Stimulated activated CD8-positive, alpha-beta memory T cell treated with anti-CD3 and anti-CD28 coated beads, Interleukin-4, amount 100 ng/mL, for 48 hours (primary cell): ENCODE results near the gene FBLN5.
"Not testable (repeated sequence)": the region's sequence is repeated elsewhere in the genome, so short reads cannot be mapped to it uniquely, and the experiment has no call there.

Source experiments
- DNase-seq: peaks from one replicate; pipeline ENCODE4 v3.0.0-alpha.2; 2020

FBLN5 gene

GRCh38 chr14:91858536-91859275, 88.8 kb downstream of the FBLN5 start:
- no peak for DNase-seq

- no peak for DNase-seq
Observed at GRCh38 chr14:91857614-91858013, 89.9 kb downstream of the FBLN5 start.

- no peak for DNase-seq
Observed at GRCh38 chr14:91854327-91854934, 93.1 kb downstream of the FBLN5 start.

GRCh38 chr14:91851563-91851962, 95.9 kb downstream of the FBLN5 start:
- no peak for DNase-seq

DNA sequence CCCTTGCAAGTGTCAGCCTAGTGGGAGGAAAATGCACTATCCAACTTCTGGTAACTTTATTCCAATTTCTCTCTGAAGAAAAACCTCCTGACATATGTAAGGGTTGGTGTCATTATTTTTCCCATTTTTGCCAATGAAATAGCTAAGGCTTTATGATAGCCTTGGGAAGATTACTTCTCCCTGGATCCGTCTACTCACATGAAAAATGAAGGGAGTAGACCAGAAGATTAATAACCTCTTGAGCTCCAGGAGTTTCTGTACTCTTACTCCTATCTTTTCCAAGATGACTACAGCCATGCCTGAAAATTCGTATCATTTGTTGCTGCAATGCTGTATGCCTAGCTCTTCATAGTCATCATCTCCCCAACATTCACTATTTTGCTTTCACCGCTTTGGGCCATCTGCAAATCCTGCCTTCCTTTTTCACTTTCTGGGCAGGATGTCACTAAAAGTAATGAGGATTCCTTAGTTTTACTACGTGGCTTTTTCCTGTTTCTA, 98.9 kb downstream of the FBLN5 start:
- no peak for DNase-seq

GRCh38 chr14:91847693-91848092, 99.8 kb downstream of the FBLN5 start:
- DNase-seq, result no peak

GRCh38 chr14:91845652-91846051, 101.8 kb downstream of the FBLN5 start:
- DNase-seq, result no peak

DNA sequence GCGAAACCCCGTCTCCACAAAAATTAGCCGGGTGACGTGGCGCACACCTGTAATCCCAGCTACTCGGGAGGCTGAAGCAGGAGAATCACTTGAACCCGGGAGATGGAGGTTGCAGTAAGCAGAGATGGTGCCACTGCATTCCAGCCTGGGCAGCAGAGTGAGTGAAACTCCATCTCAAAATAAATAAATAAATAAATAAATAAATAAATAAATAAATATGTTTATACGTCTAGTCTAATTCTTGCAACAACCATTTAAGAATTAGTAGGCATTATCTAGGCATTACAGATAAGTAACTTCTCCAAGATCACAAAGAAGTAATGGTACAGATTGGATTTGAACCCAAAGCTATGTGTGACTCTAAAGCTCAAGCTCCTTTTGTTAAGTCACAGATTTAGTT, 102.4 kb downstream of the FBLN5 start:
- not testable (repeated sequence) for DNase-seq

GRCh38 chr14:91844029-91844428, 103.5 kb downstream of the FBLN5 start:
- no peak for DNase-seq

- DNase-seq, result no peak
Observed at GRCh38 chr14:91843437-91843836, 104.1 kb downstream of the FBLN5 start.

GRCh38 chr14:91841065-91841464, 106.4 kb downstream of the FBLN5 start:
- DNase-seq, result no peak

DNA sequence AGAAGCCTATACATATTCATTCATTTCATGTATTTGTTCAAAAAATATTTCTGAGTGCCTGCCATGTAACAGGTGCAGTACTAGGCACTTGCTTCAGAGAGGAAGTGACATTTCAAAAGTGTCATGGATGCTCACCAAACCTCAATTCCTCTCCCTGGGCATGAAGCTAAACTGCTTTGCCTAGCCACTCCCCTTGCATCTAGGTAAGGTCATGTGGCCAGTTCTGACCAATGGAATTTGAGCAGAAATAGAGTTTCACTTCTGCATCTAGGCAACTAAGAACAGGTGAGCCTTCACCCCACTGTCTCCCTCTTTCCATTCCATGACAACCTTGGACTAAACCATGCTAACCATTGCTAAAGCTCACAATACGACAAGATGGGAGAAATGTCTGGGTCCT, 107.7 kb downstream of the FBLN5 start:
- no peak for DNase-seq

DNA sequence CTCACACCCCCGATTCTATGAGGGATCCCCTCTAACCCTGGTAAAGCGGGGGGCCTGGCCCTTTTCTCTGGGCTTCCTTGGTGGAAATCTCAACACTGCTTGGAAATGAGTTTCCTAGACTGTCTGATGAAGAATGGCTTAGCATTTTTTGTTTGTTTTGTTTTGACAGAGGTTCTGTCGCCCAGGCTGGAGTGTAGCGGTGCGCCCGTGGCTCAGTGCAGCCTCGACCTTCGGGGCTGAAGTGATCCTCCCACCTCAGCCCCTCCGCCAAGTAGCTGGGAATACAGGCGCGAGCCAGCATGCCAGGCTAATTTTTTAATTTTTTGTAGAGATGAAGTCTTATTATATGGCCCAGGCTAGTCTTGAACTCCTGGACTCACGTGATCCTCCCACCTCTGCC, 110.4 kb downstream of the FBLN5 start:
- no peak for DNase-seq

GRCh38 chr14:91835920-91836843, 111.3 kb downstream of the FBLN5 start:
- peak; percentile 90 for DNase-seq

- DNase-seq, result no peak
Observed at GRCh38 chr14:91835197-91835919, 112.1 kb downstream of the FBLN5 start.

GRCh38 chr14:91834571-91834970, 112.9 kb downstream of the FBLN5 start:
- no peak for DNase-seq

DNA sequence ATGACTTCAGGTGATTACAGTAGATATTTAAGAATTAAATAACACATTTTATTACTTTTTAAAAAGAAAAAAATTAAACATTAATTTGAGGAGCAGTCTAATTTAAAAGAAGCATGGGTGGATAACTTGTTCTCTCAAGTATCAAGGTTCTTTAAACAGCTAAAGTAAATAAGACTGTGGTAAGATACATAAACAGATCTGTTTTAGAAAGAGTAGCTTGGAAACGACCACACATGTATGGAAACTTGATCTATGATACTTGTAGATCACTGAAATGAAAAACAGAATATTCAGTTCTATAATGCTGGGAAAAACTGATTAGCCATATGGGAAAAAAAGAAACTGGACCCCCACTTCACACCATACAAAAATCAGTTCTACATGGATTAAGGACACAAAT, 116.2 kb downstream of the FBLN5 start:
- DNase-seq, result no peak

- no peak for DNase-seq
Observed at GRCh38 chr14:91830777-91831176, 116.7 kb downstream of the FBLN5 start.

- no peak for DNase-seq
Observed at GRCh38 chr14:91829511-91829910, 118.0 kb downstream of the FBLN5 start.

- DNase-seq, result no peak
Observed at GRCh38 chr14:91827746-91828145, 119.7 kb downstream of the FBLN5 start.
